ENCODE measurements around the gene TEX50. TPM values are rescaled to one million over a fixed set of nuclear protein-coding genes. Genes with fewer than 3 reads are reported as not detected.
"Not testable (repeated sequence)": the region's sequence is repeated elsewhere in the genome, so short reads cannot be mapped to it uniquely, and the experiment has no call there.

The TEX50 gene
- total RNA-seq, 4 donors from 2014 or later, result not detected

DNA sequence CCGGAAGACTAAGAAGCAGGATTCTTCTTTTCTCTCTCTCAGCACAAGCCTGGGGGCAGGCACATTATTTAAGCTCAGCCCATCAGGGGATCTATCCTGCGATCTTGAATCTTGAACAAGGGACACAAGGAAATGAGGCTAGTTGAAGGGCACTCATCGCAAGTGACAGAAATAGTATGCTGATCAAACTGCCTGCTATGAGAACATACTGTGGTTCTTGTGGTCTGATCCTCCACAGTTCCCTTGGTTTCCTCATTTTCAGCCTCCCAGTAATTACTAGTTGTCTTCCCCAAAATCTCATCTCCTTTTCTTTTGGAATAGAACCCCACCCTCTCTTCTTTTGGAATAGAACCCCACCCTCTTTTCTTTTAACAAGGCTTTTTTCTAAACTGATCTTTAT, 28.0 kb downstream of the TEX50 start:
- ATAC-seq, result no peak
- no peaks in the 10 kb centered on the region for H3K27me3 ChIP-seq
- H3K4me1 ChIP-seq, result no peaks in the 10 kb centered on the region
- no peaks in the 10 kb centered on the region for H3K9me3 ChIP-seq
- H3K27ac ChIP-seq, result no peak overlapping the region
- H3K4me3 ChIP-seq, result no peak overlapping the region
- H3K36me3 ChIP-seq, result no peaks in the 10 kb centered on the region
- WGBS, 2 donors (ENCODE audit: low coverage in 1 of 2), result 89 to 97% methylated on average over 3 of the region's 3 CpGs
- no peak for TF ChIP-seq EP300 (IDR thresholded peaks at IDR 0.05)

DNA sequence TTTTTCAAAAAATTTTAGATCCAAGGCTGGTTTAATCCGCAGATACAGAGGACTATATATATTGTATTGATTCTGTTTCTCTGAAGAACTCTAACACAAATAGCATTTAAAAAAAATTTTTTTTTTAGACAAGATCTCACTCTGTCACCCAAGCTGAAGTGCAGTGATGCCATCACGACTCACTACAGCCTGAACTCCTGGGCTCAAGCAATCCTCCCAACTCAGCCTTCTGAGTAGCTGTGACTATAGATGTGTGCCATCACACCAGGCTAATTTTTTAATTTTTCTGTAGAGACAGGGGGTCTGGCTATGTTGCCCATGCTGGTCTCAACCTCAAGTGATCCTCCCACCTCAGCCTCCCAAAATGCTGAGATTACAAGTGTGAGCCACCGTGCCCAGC, 31.5 kb downstream of the TEX50 start:
- WGBS, 2 donors (ENCODE audit: low coverage in 1 of 2), result 90 to 94% methylated on average over 3 of the region's 3 CpGs
- no peaks in the 10 kb centered on the region for H3K36me3 ChIP-seq
- no peaks in the 10 kb centered on the region for H3K9me3 ChIP-seq
- peaks cover 0 to 13% (median 3%) of the 10 kb centered on the region in 3 donors for H3K4me1 ChIP-seq
- no peak overlapping the region for H3K27ac ChIP-seq
- no peak for ATAC-seq
- TF ChIP-seq, protein P1, sequence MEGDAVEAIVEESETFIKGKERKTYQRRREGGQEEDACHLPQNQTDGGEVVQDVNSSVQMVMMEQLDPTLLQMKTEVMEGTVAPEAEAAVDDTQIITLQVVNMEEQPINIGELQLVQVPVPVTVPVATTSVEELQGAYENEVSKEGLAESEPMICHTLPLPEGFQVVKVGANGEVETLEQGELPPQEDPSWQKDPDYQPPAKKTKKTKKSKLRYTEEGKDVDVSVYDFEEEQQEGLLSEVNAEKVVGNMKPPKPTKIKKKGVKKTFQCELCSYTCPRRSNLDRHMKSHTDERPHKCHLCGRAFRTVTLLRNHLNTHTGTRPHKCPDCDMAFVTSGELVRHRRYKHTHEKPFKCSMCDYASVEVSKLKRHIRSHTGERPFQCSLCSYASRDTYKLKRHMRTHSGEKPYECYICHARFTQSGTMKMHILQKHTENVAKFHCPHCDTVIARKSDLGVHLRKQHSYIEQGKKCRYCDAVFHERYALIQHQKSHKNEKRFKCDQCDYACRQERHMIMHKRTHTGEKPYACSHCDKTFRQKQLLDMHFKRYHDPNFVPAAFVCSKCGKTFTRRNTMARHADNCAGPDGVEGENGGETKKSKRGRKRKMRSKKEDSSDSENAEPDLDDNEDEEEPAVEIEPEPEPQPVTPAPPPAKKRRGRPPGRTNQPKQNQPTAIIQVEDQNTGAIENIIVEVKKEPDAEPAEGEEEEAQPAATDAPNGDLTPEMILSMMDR (IDR thresholded peaks at IDR 0.05), result no peak
- TF ChIP-seq POLR2AphosphoS5 (IDR thresholded peaks at IDR 0.05) (no peak), EP300 (IDR thresholded peaks at IDR 0.05) (no peak), POLR2A (IDR thresholded peaks at IDR 0.05) (no peak)
- no peak overlapping the region for H3K4me3 ChIP-seq
- H3K27me3 ChIP-seq, result no peaks in the 10 kb centered on the region

DNA sequence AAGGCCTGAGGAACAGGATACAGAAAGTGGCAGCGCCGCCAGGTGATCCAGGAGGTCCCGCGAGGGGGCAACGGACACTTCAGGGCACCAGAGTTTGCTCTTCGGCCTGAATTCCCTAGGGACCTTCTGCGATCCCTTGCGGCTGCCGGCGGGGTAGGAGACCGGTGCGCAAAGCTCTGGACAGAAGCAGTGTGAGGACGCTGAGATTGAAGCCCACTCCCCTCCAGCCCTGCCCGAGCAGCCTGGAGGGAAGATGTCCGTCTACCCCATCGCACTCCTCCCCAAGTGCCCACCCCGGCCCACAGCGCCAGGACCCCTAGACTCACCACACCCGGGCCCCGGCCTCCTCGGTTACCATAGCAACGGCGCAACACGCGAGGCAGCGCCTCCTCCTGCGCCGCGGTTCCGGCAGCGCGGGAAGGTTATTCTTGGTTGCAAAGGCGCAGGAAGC, 34.4 kb downstream of the TEX50 start, which contains the start of gene ANKRD45:
ANKRD45 (minus strand) TSS at position 361 of the 451 bp plus-strand sequence. CDS start 10,433 bp downstream, outside the sequence.
- TF ChIP-seq, protein P1 (IDR thresholded peaks at IDR 0.05), result peak in 1 of 4 experiments; percentile 8
- TF ChIP-seq EP300 (IDR thresholded peaks at IDR 0.05) (no peak), POLR2AphosphoS5 (IDR thresholded peaks at IDR 0.05) (no peak)
- peaks cover 0 to 13% (median 3%) of the 10 kb centered on the region in 3 donors for H3K4me1 ChIP-seq
- peak within 1 kb of the TSS in 2 of 4 donors; percentile 20 to 26 for H3K27ac ChIP-seq
- H3K4me3 ChIP-seq, result peak within 1 kb of the TSS; percentile 51 to 73
- no peaks in the 10 kb centered on the region for H3K36me3 ChIP-seq
- H3K27me3 ChIP-seq, result no peaks in the 10 kb centered on the region
- WGBS, 2 donors (ENCODE audit: low coverage in 1 of 2), result 0 to 2% methylated on average over 1 to 17 of the region's 33 CpGs
- no peaks in the 10 kb centered on the region for H3K9me3 ChIP-seq
- ATAC-seq, result peak; percentile 69

DNA sequence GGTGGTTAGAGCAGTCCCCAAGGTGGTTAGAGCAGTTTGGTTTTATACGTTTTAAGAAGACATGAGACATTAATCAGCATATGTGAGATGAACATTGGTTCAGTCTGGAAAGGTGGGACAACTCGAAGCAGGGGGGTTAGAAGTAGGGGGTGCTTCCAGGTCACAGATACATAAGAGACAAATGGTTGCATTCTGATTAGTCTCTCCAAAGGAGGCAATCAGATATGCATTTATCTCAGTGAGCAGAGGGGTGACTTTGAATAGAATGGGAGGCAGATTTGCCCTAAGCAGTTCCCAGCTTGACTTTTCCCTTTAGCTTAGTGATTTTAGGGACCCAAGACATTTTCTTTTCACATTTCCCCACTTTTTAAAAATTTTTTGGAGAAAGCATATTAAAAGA, 39.4 kb downstream of the TEX50 start:
- not testable (repeated sequence) for H3K4me1 ChIP-seq, ATAC-seq, H3K27ac ChIP-seq

DNA sequence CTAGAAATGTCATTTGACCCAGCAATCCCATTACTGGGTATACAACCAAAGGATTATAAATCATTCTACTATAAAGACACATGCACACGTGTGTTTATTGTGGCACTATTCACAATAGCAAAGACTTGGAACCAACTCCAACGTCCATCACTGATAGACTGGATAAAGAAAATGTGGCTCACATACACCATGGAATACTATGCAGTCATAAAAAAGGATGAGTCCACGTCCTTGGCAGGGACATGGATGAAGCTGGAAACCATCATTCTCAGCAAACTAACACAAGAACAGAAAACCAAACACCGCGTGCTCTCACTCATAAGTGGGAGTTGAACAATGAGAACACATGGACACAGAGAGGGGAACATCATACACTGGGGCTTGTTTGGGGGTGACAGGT, 45.0 kb downstream of the TEX50 start:
- H3K4me1 ChIP-seq, result peaks cover 0 to 16% (median 0%) of the 10 kb centered on the region in 3 donors
- not testable (repeated sequence) for H3K9me3 ChIP-seq, H3K36me3 ChIP-seq, H3K4me3 ChIP-seq, ATAC-seq, H3K27ac ChIP-seq, H3K27me3 ChIP-seq
- WGBS, 2 donors (ENCODE audit: low coverage in 1 of 2), result 78 to 84% methylated on average over 2 to 5 of the region's 5 CpGs

More for the DNA sequence above, 39.4 kb downstream of the TEX50 start:
- H3K27me3 ChIP-seq, H3K4me3 ChIP-seq, H3K9me3 ChIP-seq, H3K36me3 ChIP-seq: not testable (repeated sequence)
- WGBS, 2 donors (ENCODE audit: low coverage in 1 of 2), result 63% methylated on average over 2 of the region's 2 CpGs; no CpG with 5 or more reads in 1 of the 2 donors

DNA sequence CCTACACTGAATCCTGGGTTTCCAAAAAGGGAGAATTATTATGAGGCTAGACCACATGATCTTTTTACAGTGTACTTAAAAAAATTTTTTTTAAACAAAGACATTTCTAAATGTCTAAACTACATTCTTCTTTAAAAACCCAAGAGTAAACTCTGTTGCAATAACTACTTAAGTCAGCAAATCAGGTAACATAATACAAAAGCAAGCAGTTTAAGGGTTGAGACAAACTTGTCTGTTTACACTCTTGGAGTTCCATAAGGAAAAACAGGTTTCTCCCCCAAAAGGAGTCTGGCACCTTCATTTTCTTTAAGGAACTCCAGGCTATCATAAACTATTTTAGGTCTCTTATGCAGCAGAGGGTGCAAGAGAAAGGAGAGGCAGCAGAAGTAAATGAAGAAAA, 47.0 kb downstream of the TEX50 start:
- no peak for ATAC-seq
- Histone ChIP-seq H3K9me3 (no peaks in the 10 kb centered on the region), H3K27me3 (no peaks in the 10 kb centered on the region), H3K36me3 (no peaks in the 10 kb centered on the region), H3K4me1 (peaks cover 0 to 16% (median 0%) of the 10 kb centered on the region in 3 donors), H3K4me3 (no peak overlapping the region), H3K27ac (peak overlapping the region in 3 of 4 donors; percentile 42 to 59 (median 43))
- TF ChIP-seq POLR2A (IDR thresholded peaks at IDR 0.05) (no peak), POLR2AphosphoS5 (IDR thresholded peaks at IDR 0.05) (no peak), EP300 (IDR thresholded peaks at IDR 0.05) (no peak)
- TF ChIP-seq, protein P1 (IDR thresholded peaks at IDR 0.05), result no peak

DNA sequence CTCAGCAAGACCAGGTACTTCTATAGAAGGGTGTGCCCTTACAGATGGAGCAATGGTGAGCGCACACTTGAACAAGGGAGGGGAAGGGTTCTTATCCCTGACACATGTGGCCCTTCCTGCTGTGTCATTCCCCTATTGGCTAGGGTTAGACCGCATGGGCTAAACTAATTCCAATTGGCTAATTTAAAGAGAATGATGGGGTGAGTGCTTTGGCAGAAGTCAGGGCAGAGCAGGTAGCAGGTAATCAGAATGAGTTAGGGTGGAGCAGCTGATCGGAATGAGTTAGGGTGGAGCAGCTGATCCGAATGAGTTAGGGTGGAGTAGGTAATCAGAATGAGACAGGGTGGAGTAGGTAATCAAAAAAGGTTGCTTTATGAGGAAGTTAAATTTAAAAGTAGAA, 48.7 kb downstream of the TEX50 start:
- not testable (repeated sequence) for H3K27ac ChIP-seq, H3K36me3 ChIP-seq, ATAC-seq, H3K9me3 ChIP-seq, H3K4me3 ChIP-seq, H3K27me3 ChIP-seq
- WGBS, 2 donors (ENCODE audit: low coverage in 1 of 2), result 74 to 91% methylated on average over 2 to 4 of the region's 4 CpGs
- H3K4me1 ChIP-seq, result peaks cover 0 to 16% (median 0%) of the 10 kb centered on the region in 3 donors

DNA sequence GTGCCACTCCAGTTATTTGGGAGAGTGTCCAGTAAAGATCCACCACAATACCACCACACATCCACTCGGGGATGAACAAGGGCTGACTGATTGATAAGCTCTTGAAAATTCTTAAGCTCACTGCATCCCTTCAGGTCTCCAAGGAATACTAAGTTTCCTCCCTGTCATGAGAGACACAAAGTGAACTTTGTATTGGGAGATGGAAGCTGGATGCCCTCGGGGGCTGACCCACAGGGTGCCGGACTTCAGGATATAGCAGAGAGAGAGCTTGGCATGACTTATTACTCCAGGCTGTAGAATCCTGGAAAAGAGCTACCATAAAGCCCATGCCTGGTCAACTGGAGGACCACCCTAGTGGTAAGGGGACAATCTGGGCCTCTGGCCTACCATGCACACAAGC, 50.0 kb downstream of the TEX50 start:
- 40 to 59% methylated on average over 1 to 2 of the region's 3 CpGs for WGBS, 2 donors (ENCODE audit: low coverage in 1 of 2)

More for the DNA sequence above, 50.0 kb downstream of the TEX50 start:
- not testable (repeated sequence) for H3K36me3 ChIP-seq, H3K27ac ChIP-seq, H3K4me3 ChIP-seq, ATAC-seq, H3K9me3 ChIP-seq, H3K27me3 ChIP-seq
- peaks cover 0 to 16% (median 0%) of the 10 kb centered on the region in 3 donors for H3K4me1 ChIP-seq
